ENCODE measurements around the gene FOSL1.

Gene FOSL1

GRCh38 chr11:65866509-65867283, 33.5 kb downstream of the FOSL1 start:
- no peak overlapping the region for H3K23ac ChIP-seq (ENCODE audit: low read length)
- H3K79me1 ChIP-seq (ENCODE audit: low read length): no peaks in the 10 kb centered on the region
- H3K36me3 ChIP-seq (ENCODE audit: control insufficient read depth in 1 of 2, insufficient read depth in 2 of 2, low read length in 2 of 2): peaks cover 76 to 88% of the 10 kb centered on the region in 2 experiments
- H3K27me3 ChIP-seq (ENCODE audit: insufficient read depth, low read length): no peaks in the 10 kb centered on the region
- no peak overlapping the region for H4K91ac ChIP-seq (ENCODE audit: low read depth, low read length)
- H2AFZ ChIP-seq (ENCODE audit: insufficient read depth, low read length, poor library complexity): no peak overlapping the region
- no peak overlapping the region for H4K12ac ChIP-seq (ENCODE audit: low read depth, low read length)
- DNase-seq: no peak
- peaks cover 9 to 12% of the 10 kb centered on the region in 2 experiments for H3K4me1 ChIP-seq (ENCODE audit: control insufficient read depth in 1 of 2, insufficient read depth in 2 of 2, low read length in 2 of 2)
- H2BK120ac ChIP-seq (ENCODE audit: insufficient read depth, low read length, poor library complexity): no peak overlapping the region
- no peak overlapping the region for H3K18ac ChIP-seq (ENCODE audit: low read length)
- no peak overlapping the region for H3K9ac ChIP-seq (ENCODE audit: low read length)
- H2BK12ac ChIP-seq (ENCODE audit: low read length): no peak overlapping the region
- H3K4me3 ChIP-seq (ENCODE audit: low read depth, low read length): no peak overlapping the region
- H3K4me2 ChIP-seq (ENCODE audit: low read length): no peak overlapping the region
- no peak overlapping the region for H2BK5ac ChIP-seq (ENCODE audit: low read depth, low read length, poor library complexity)
- H4K8ac ChIP-seq (ENCODE audit: low read depth, low read length): no peak overlapping the region
- no CpG with 5 or more reads among the region's 21 CpGs for WGBS (ENCODE audit: extremely low coverage, insufficient coverage, insufficient read length)
- H3K79me2 ChIP-seq (ENCODE audit: control insufficient read depth, insufficient read depth, low read length, poor library complexity): no peaks in the 10 kb centered on the region
- no peaks in the 10 kb centered on the region for H3K9me3 ChIP-seq (ENCODE audit: insufficient read depth, low read depth, low read length)
- no peak overlapping the region for H3K27ac ChIP-seq (ENCODE audit: low read depth, low read length)
- no peak overlapping the region for H3K4ac ChIP-seq (ENCODE audit: low read depth, low read length)
- no peak overlapping the region for H2AK5ac ChIP-seq (ENCODE audit: low read length)
- no peak overlapping the region for H3K14ac ChIP-seq (ENCODE audit: low read length)

GRCh38 chr11:65865550-65866172, 34.5 kb downstream of the FOSL1 start:
- Histone ChIP-seq H3K23ac (ENCODE audit: low read length) (no peak overlapping the region), H3K79me2 (ENCODE audit: control insufficient read depth, insufficient read depth, low read length, poor library complexity) (peaks cover 6% of the 10 kb centered on the region), H4K8ac (ENCODE audit: low read depth, low read length) (no peak overlapping the region), H3K79me1 (ENCODE audit: low read length) (peaks cover 4% of the 10 kb centered on the region), H4K12ac (ENCODE audit: low read depth, low read length) (no peak overlapping the region), H3K27ac (ENCODE audit: low read depth, low read length) (no peak overlapping the region), H2AK5ac (ENCODE audit: low read length) (no peak overlapping the region), H3K9ac (ENCODE audit: low read length) (no peak overlapping the region), H3K27me3 (ENCODE audit: insufficient read depth, low read length) (no peaks in the 10 kb centered on the region), H3K9me3 (ENCODE audit: insufficient read depth, low read depth, low read length) (no peaks in the 10 kb centered on the region), H4K91ac (ENCODE audit: low read depth, low read length) (no peak overlapping the region), H3K4ac (ENCODE audit: low read depth, low read length) (no peak overlapping the region), H2AFZ (ENCODE audit: insufficient read depth, low read length, poor library complexity) (no peak overlapping the region), H2BK12ac (ENCODE audit: low read length) (no peak overlapping the region), H2BK5ac (ENCODE audit: low read depth, low read length, poor library complexity) (no peak overlapping the region), H2BK120ac (ENCODE audit: insufficient read depth, low read length, poor library complexity) (no peak overlapping the region), H3K14ac (ENCODE audit: low read length) (no peak overlapping the region), H3K4me2 (ENCODE audit: low read length) (no peak overlapping the region), H3K18ac (ENCODE audit: low read length) (no peak overlapping the region), H3K36me3 (ENCODE audit: control insufficient read depth in 1 of 2, insufficient read depth in 2 of 2, low read length in 2 of 2) (peaks cover 71 to 84% of the 10 kb centered on the region in 2 experiments), H3K4me3 (ENCODE audit: low read depth, low read length) (no peak overlapping the region), H3K4me1 (ENCODE audit: control insufficient read depth in 1 of 2, insufficient read depth in 2 of 2, low read length in 2 of 2) (peaks cover 7 to 9% of the 10 kb centered on the region in 2 experiments)
- WGBS (ENCODE audit: extremely low coverage, insufficient coverage, insufficient read length): no CpG with 5 or more reads among the region's 9 CpGs
- no peak for DNase-seq

DNA sequence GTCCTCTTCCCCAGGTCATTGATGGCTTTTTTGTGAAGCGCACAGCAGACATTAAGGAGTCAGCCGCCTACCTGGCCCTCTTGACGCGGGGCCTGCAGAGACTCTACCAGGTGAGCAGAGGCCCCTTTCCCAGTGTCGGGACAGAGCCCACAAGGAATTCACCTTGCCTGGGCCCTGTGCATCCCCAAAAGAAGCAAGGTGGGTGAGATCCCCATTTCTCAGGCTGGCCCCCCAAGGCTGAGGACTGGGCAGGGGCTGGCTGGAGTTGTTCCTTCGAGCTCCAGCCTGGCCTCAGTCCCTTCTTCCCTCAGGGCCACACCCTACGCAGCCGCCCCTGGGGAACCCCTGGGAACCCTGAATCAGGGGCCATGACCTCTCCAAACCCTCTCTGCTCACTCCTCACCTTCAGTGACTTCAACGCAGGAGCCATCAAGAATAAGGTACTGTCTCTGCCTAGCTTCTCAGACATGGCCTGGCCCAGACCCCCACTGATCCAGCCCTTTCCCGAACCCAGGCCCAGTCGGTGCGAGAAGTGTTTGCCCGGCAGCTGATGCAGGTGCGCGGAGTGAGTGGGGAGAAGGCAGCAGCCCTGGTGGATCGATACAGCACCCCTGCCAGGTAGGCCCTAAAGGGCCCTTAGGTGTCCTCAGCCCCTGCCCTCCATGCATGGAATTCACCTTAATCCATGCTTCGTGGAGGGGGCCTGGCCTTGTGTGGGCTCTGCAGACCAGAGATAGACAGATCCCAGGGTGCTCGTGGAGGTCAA, 35.3 kb downstream of the FOSL1 start:
- Histone ChIP-seq H3K27me3 (ENCODE audit: insufficient read depth, low read length) (no peaks in the 10 kb centered on the region), H3K9ac (ENCODE audit: low read length) (no peak overlapping the region), H4K8ac (ENCODE audit: low read depth, low read length) (no peak overlapping the region), H2AK5ac (ENCODE audit: low read length) (no peak overlapping the region), H2BK12ac (ENCODE audit: low read length) (no peak overlapping the region), H3K4ac (ENCODE audit: low read depth, low read length) (no peak overlapping the region), H3K14ac (ENCODE audit: low read length) (no peak overlapping the region), H4K91ac (ENCODE audit: low read depth, low read length) (no peak overlapping the region), H3K27ac (ENCODE audit: low read depth, low read length) (no peak overlapping the region), H2AFZ (ENCODE audit: insufficient read depth, low read length, poor library complexity) (no peak overlapping the region), H3K23ac (ENCODE audit: low read length) (no peak overlapping the region), H3K79me1 (ENCODE audit: low read length) (peaks cover 10% of the 10 kb centered on the region), H3K4me3 (ENCODE audit: low read depth, low read length) (no peak overlapping the region), H4K12ac (ENCODE audit: low read depth, low read length) (no peak overlapping the region), H3K18ac (ENCODE audit: low read length) (no peak overlapping the region), H3K79me2 (ENCODE audit: control insufficient read depth, insufficient read depth, low read length, poor library complexity) (peaks cover 11% of the 10 kb centered on the region), H3K4me2 (ENCODE audit: low read length) (no peak overlapping the region), H2BK120ac (ENCODE audit: insufficient read depth, low read length, poor library complexity) (no peak overlapping the region), H3K9me3 (ENCODE audit: insufficient read depth, low read depth, low read length) (no peaks in the 10 kb centered on the region), H3K36me3 (ENCODE audit: control insufficient read depth in 1 of 2, insufficient read depth in 2 of 2, low read length in 2 of 2) (peaks cover 70 to 77% of the 10 kb centered on the region in 2 experiments), H2BK5ac (ENCODE audit: low read depth, low read length, poor library complexity) (no peak overlapping the region), H3K4me1 (ENCODE audit: control insufficient read depth in 1 of 2, insufficient read depth in 2 of 2, low read length in 2 of 2) (peaks cover 9 to 10% of the 10 kb centered on the region in 2 experiments)
- no peak for DNase-seq
- WGBS (ENCODE audit: extremely low coverage, insufficient coverage, insufficient read length): no CpG with 5 or more reads among the region's 18 CpGs

DNA sequence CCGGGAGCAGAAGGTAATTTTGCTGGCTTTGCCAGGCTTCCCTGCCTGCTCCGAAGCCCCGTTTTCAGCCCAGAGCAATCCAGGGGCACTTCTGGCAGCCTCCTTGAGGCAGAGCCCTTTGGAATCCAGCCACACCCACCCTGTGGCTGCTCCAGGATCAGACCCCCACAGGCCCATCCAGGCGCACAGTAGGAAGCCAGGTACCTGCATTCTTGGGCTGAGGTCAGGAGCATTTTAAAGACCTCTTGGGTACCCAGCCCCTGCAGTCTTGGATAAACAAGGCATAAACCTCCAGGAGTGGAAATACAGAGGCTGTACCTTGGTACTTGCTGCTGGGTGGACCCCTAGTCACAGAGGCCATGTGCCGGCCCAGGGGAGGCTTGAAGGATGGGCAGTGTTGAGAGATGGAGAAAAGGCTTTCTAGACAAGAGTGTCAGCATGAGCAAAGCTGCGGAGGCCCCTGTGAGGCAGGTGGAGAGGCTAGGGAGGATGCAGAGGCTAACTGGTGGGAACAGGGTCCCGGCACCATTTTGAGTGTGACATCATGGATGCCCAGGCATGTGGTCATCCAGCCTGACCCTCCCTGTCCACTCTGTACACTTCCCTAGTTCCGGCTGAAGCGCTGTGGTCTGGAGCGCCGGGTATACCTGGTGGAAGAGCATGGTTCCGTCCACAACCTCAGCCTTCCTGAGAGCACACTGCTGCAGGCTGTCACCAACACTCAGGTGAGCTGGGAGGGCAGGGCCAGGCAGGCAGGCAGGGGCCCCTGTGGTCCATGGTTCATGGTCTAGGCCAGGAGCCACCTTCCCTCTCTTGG, 36.1 kb downstream of the FOSL1 start:
- no peak overlapping the region for H2AFZ ChIP-seq (ENCODE audit: insufficient read depth, low read length, poor library complexity)
- no peak overlapping the region for H3K4ac ChIP-seq (ENCODE audit: low read depth, low read length)
- H3K36me3 ChIP-seq (ENCODE audit: control insufficient read depth in 1 of 2, insufficient read depth in 2 of 2, low read length in 2 of 2): peaks cover 66 to 70% of the 10 kb centered on the region in 2 experiments
- no CpG with 5 or more reads among the region's 12 CpGs for WGBS (ENCODE audit: extremely low coverage, insufficient coverage, insufficient read length)
- no peaks in the 10 kb centered on the region for H3K9me3 ChIP-seq (ENCODE audit: insufficient read depth, low read depth, low read length)
- peaks cover 14% of the 10 kb centered on the region for H3K79me2 ChIP-seq (ENCODE audit: control insufficient read depth, insufficient read depth, low read length, poor library complexity)
- H2AK5ac ChIP-seq (ENCODE audit: low read length): no peak overlapping the region
- no peaks in the 10 kb centered on the region for H3K27me3 ChIP-seq (ENCODE audit: insufficient read depth, low read length)
- H3K4me1 ChIP-seq (ENCODE audit: control insufficient read depth in 1 of 2, insufficient read depth in 2 of 2, low read length in 2 of 2): peaks cover 12 to 14% of the 10 kb centered on the region in 2 experiments
- no peak overlapping the region for H2BK120ac ChIP-seq (ENCODE audit: insufficient read depth, low read length, poor library complexity)
- H2BK12ac ChIP-seq (ENCODE audit: low read length): no peak overlapping the region
- H3K79me1 ChIP-seq (ENCODE audit: low read length): peaks cover 14% of the 10 kb centered on the region
- H3K14ac ChIP-seq (ENCODE audit: low read length): no peak overlapping the region
- H3K27ac ChIP-seq (ENCODE audit: low read depth, low read length): no peak overlapping the region
- H3K4me3 ChIP-seq (ENCODE audit: low read depth, low read length): no peak overlapping the region
- no peak overlapping the region for H4K91ac ChIP-seq (ENCODE audit: low read depth, low read length)
- no peak overlapping the region for H4K12ac ChIP-seq (ENCODE audit: low read depth, low read length)
- no peak overlapping the region for H3K18ac ChIP-seq (ENCODE audit: low read length)
- H3K23ac ChIP-seq (ENCODE audit: low read length): no peak overlapping the region
- no peak overlapping the region for H2BK5ac ChIP-seq (ENCODE audit: low read depth, low read length, poor library complexity)
- no peak overlapping the region for H4K8ac ChIP-seq (ENCODE audit: low read depth, low read length)
- no peak for DNase-seq
- no peak overlapping the region for H3K9ac ChIP-seq (ENCODE audit: low read length)
- H3K4me2 ChIP-seq (ENCODE audit: low read length): no peak overlapping the region

Measured in trophoblast cell (in vitro differentiated cells and primary cell).